Activated T-helper 2 cell treated with anti-CD3 and anti-CD28 coated beads, Interferon-gamma antibody, Interleukin-2, Interleukin-4, amounts not matched to agents 10 μg/mL and 5 μg/mL and 100 μg/mL, durations not matched to agents 14 hours and 24 hours and 36 hours (primary cell): ENCODE data around the gene SYNPO2L. TPM values are rescaled to one million over a fixed set of nuclear protein-coding genes. Genes with fewer than 3 reads are reported as not detected.
A peak's percentile ranks its signal among the peaks of the same experiment; 100 is the strongest.
"Not testable (repeated sequence)": the region's sequence is repeated elsewhere in the genome, so short reads cannot be mapped to it uniquely, and the experiment has no call there.

ENCODE experiments used
- DNase-seq: peaks from one replicate; pipeline ENCODE4 v3.0.0; 2021; ENCODE audit warnings: low spot score
- H3K27ac Mint-ChIP-seq: one replicate; pipeline ENCODE4 v1.8.0; 2021; ENCODE audit warnings: mixed read lengths
- H3K27me3 Mint-ChIP-seq: one replicate; pipeline ENCODE4 v1.8.0; 2021; ENCODE audit warnings: low read depth, mixed read lengths
- H3K36me3 Mint-ChIP-seq: one replicate; pipeline ENCODE4 v1.8.0; 2021; ENCODE audit warnings: low read depth, mixed read lengths
- H3K4me1 Mint-ChIP-seq: one replicate; pipeline ENCODE4 v1.8.0; 2021; ENCODE audit warnings: low read depth, mixed read lengths
- H3K4me3 Mint-ChIP-seq: one replicate; pipeline ENCODE4 v1.8.0; 2021; ENCODE audit warnings: low read depth, mild to moderate bottlenecking, moderate library complexity, mixed read lengths
- H3K9me3 Mint-ChIP-seq: one replicate; pipeline ENCODE4 v1.8.0; 2021; ENCODE audit warnings: mixed read lengths
- intact Hi-C: fragments of 100-400 bp; cut with micrococcal nuclease; formaldehyde crosslinking; loops from one replicate; pipeline ENCODE4 v1.15.1; 2023
- total RNA-seq: library from RNA; stranded (reverse); gene quantifications from 2 replicates; pipeline ENCODE4 v1.2.3, GENCODE V29; 2022

Gene SYNPO2L
- total RNA-seq, 1 donor from 2014 or later = not detected

DNA sequence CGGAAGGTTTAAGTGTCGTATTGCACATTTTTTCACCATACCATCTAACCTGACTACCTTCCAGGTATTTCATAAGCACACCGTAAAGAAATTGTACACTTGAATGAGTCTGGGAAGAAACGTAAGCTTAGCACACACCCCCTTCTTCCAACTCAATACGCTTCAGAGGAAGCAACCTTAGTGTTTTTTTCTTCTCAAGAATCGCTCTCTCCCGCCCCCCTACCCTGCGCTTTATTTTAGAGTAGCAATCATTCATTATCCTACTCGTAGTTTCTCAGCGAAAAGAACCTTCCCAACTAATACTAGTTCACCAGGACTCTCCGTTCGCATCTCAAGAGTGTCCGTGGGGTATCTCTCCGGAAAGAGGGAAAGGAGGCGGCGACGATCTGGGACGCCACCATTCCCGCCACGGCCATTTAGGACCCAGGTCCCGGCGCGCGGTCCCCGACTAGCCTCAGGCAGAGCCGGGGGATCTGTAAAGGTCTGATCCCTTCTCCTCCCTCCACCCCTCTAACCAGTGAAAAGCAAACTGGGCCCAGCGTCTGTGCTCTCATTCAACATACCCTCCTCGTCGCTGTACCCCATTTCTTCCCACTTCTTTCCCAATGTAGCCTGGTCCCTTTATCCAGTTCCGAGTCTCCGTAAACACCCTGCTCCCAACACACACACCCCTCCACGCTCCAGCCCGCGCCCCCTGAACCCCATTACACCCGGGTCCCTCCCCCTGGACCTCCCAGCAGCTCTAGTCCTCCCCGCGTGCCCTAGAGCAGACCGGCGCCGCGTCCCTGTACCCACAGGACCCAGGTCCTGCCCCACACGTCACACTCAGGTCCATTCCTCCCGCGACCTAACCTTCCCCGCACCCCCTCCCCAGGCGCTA lies 30.6 kb downstream of the SYNPO2L start:
- no peak for DNase-seq
- intact Hi-C loops = loop anchor here (5.0 to 10.0 kb wide), 3 partner anchors 98 to 213 kb away; partner anchors contain the start of genes ANXA7, CHCHD1 and ZSWIM8
- peaks cover 11% of the 10 kb centered on the region for H3K4me1 Mint-ChIP-seq
- no peaks in the 10 kb centered on the region for H3K9me3 Mint-ChIP-seq
- peak overlapping the region; percentile 96 for H3K4me3 Mint-ChIP-seq
- H3K27me3 Mint-ChIP-seq = no peaks in the 10 kb centered on the region
- H3K36me3 Mint-ChIP-seq = peaks cover 3% of the 10 kb centered on the region
- H3K27ac Mint-ChIP-seq = peak overlapping the region; percentile 96

DNA sequence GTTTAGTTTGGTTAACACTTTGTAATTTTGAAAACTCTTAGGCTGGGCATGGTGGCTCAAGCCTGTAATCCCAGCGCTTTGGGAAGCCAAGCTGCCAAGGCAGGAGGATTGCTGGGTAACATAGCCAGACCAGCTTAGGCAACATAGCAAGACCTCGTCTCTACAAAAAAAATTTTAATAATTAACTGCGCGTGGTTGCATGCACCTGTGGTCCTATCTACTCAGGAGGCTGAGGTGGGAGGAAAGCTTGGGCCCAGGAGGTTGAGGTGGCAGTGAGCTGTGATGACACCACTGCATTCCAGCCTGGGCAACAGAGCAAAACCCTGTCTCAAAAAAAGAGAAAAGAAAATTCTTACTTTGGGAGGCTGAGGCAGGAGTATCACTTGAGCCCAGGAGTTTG lies 32.8 kb downstream of the SYNPO2L start:
- no peaks in the 10 kb centered on the region for H3K9me3 Mint-ChIP-seq
- intact Hi-C loops = loop anchor here (10.0 kb wide), 1 partner anchor 162 kb away; the partner anchor contains the start of genes CHCHD1 and ZSWIM8
- H3K27ac Mint-ChIP-seq = no peak overlapping the region
- H3K4me3 Mint-ChIP-seq = no peak overlapping the region
- peaks cover 11% of the 10 kb centered on the region for H3K4me1 Mint-ChIP-seq
- H3K36me3 Mint-ChIP-seq = peaks cover 3% of the 10 kb centered on the region
- DNase-seq = no peak
- H3K27me3 Mint-ChIP-seq = no peaks in the 10 kb centered on the region

DNA sequence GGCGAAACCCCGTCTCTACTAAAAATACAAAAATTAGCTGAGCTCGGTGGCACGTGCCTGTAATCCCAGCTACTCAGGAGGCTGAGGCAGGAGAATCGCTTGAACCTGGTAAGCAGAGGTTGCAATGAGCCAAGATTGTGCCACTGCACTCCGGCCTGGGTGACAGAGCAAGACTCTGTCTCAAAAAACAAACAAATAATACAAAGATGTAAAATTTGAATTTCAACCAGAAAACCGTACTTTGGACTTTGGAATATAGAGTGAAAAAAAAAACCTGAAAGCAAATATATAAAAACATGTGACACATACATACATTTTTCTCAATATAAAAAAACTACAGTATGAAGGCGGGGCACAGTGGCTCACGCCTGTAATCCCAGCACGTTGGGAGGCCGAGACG lies 34.9 kb downstream of the SYNPO2L start:
- DNase-seq, H3K4me3 Mint-ChIP-seq, H3K27me3 Mint-ChIP-seq, H3K4me1 Mint-ChIP-seq, H3K9me3 Mint-ChIP-seq, H3K27ac Mint-ChIP-seq, H3K36me3 Mint-ChIP-seq: not testable (repeated sequence)
- intact Hi-C loops = loop anchor here (10.0 kb wide), 1 partner anchor 164 kb away; the partner anchor contains the start of genes CHCHD1 and ZSWIM8

DNA sequence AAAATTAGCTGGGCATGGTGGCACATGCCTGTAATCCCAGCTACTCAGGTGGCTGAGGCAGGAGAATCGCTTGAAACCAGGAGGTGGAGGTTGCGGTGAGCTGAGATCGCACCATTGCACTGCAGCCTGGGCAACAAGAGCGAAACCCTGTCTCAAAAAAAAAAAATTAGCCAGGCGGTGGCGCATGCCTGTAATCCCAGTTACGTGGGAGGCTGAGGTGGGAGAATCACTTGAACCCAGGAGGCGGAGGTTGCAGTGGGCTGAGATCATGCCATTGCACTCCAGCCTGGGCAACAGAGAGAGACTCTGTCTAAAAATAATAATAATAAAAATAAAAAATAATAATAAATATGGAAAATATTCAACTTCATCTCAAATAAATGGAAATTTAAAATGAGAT lies 38.7 kb downstream of the SYNPO2L start:
- H3K4me1 Mint-ChIP-seq, intact Hi-C loops, H3K9me3 Mint-ChIP-seq, H3K27me3 Mint-ChIP-seq, H3K27ac Mint-ChIP-seq, H3K36me3 Mint-ChIP-seq, H3K4me3 Mint-ChIP-seq, DNase-seq: not testable (repeated sequence)

DNA sequence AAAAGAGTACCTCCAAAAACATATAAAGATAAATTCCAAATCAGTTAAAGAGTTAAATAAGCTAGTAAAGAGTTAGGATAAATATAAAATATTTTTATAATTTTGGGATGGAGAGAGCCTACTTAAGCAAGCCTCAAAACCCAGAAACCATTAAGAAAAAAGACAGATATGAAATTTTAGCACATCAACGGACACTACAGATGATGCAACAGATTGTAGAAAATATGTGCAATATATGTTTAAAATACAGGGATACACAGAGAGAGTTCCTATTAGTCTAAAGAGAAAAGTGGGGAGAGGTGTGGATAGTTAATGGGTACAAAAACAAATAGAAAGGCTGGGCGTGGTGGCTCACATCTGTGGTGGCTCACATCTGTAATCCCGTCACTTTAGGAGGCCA lies 41.1 kb downstream of the SYNPO2L start:
- no peaks in the 10 kb centered on the region for H3K4me1 Mint-ChIP-seq
- H3K27me3 Mint-ChIP-seq = no peaks in the 10 kb centered on the region
- H3K9me3 Mint-ChIP-seq = no peaks in the 10 kb centered on the region
- intact Hi-C loops = no loop called here
- no peak overlapping the region for H3K4me3 Mint-ChIP-seq
- H3K27ac Mint-ChIP-seq = no peak overlapping the region
- no peaks in the 10 kb centered on the region for H3K36me3 Mint-ChIP-seq
- DNase-seq = no peak

DNA sequence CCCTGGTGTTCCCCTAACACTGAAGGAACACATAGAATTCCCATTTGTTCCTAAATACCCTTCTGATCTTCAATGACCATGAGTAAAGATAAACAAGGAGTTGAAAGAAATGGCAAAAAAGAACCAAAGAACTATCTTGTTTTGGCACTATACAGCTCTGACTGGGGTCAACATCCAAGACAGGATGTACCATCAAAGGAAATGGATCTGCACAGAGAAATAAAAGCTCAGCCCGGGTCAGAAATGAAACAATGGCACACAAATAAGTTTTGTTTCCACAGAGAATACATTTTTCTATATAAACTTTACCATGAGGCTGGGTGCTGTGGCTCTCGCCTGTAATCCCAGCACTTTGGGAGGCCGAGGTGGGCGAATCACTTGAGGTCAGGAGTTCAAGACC lies 46.7 kb downstream of the SYNPO2L start:
- Mint-ChIP-seq H3K27me3 (no peaks in the 10 kb centered on the region), H3K4me1 (no peaks in the 10 kb centered on the region), H3K4me3 (no peak overlapping the region), H3K36me3 (no peaks in the 10 kb centered on the region), H3K27ac (no peak overlapping the region), H3K9me3 (no peaks in the 10 kb centered on the region)
- intact Hi-C loops = no loop called here
- DNase-seq = no peak

DNA sequence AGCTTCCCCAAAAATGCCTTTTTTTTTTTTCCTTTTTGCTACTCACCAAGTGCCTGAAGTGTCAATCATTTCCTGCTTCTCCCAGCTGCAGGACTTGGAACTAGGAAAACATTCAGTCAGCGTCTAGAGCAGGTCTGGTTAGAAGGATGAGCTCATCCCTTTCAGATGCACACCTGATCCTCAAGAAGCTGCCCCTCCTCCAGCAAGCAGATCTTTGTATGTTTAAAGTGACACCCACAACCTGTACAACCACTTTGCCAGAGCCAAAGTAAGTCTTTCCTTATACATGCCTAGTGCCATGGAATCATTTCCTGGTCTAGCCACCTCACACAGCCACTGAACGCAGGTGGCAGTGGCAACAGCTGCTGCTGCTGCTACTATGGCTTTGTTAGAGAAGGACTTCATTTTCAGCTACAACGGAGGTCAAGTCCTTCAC lies 54.3 kb downstream of the SYNPO2L start:
- H3K4me3 Mint-ChIP-seq = no peak overlapping the region
- H3K27me3 Mint-ChIP-seq = no peaks in the 10 kb centered on the region
- DNase-seq = no peak
- no peak overlapping the region for H3K27ac Mint-ChIP-seq
- intact Hi-C loops = no loop called here
- H3K9me3 Mint-ChIP-seq = no peaks in the 10 kb centered on the region
- no peaks in the 10 kb centered on the region for H3K36me3 Mint-ChIP-seq
- no peaks in the 10 kb centered on the region for H3K4me1 Mint-ChIP-seq

DNA sequence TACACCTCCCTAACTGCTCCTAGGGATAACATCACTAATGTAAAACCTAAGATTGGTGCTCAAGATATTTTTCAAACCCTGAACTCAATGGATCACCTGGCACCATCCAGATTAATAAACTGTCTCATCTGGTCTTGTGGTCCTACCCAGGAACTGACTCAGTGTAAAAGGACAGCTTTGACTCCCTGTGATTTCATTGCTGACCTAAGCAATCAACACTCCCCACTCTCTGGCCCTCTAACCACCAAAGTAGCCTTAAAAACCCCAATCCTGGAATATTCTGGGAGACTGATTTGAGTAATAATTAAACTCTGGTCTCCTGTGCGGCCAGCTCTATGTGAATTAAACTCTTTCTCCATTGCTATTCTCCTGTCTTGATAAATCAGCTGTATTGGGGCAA lies 58.5 kb downstream of the SYNPO2L start:
- intact Hi-C loops = no loop called here
- Mint-ChIP-seq H3K9me3 (no peaks in the 10 kb centered on the region), H3K4me1 (peaks cover 2% of the 10 kb centered on the region)

More for the DNA sequence above, 58.5 kb downstream of the SYNPO2L start:
- Mint-ChIP-seq H3K27me3 (peaks cover 2% of the 10 kb centered on the region), H3K27ac (no peak overlapping the region), H3K36me3 (no peaks in the 10 kb centered on the region), H3K4me3 (no peak overlapping the region)
- no peak for DNase-seq

Other genes with a start within 250 kb of the SYNPO2L start
- 173 and 174 TPM in 2 replicates for gene ANXA7, start 242.0 kb downstream of the SYNPO2L start, total RNA-seq
- 2.6 and 3.3 TPM in 2 replicates for gene MSS51, start 222.5 kb downstream of the SYNPO2L start, total RNA-seq
- 45.4 and 46.0 TPM in 2 replicates for gene PPP3CB, start 160.0 kb downstream of the SYNPO2L start, total RNA-seq
- 5.4 and 5.7 TPM in 2 replicates for gene USP54, start 64.7 kb downstream of the SYNPO2L start, total RNA-seq
- gene MYOZ1, start 14.6 kb downstream of the SYNPO2L start, total RNA-seq = not detected in 2 replicates
- 18.2 and 18.8 TPM in 2 replicates for gene AGAP5, start 42.1 kb upstream of the SYNPO2L start, total RNA-seq
- gene SEC24C, start 88.3 kb upstream of the SYNPO2L start, total RNA-seq = 119 TPM in 2 replicates
- 33.0 and 35.2 TPM in 2 replicates for gene CHCHD1, start 126.0 kb upstream of the SYNPO2L start, total RNA-seq
- gene ZSWIM8, start 129.6 kb upstream of the SYNPO2L start, total RNA-seq = 50.0 and 55.3 TPM in 2 replicates
- 46.5 and 46.9 TPM in 2 replicates for gene NDST2, start 155.6 kb upstream of the SYNPO2L start, total RNA-seq
- gene CAMK2G, start 218.5 kb upstream of the SYNPO2L start, total RNA-seq = 25.8 and 26.4 TPM in 2 replicates